SK-N-SH (cell line): ENCODE data around the gene TMEM134.

Experiments
- CTCF ChIP-seq: fragments of 200-600 bp; sonication (generic); IDR thresholded peaks from 2 replicates; pipeline ENCODE4 v1.6.1; 2017; ENCODE audit warnings: antibody characterized with exemption, mild to moderate bottlenecking, moderate library complexity
- ELF1 ChIP-seq: IDR thresholded peaks from 2 replicates; pipeline ENCODE4 v1.4.0; 2012
- EP300 ChIP-seq, 2 experiments: IDR thresholded peaks; 2 replicates each; pipeline versions ENCODE4 v1.4.0 to v1.6.1; 2012; ENCODE audit warnings: borderline replicate concordance in 1 of 2, low read depth in 1 of 2, low read length in 1 of 2
- EZH2phosphoT487 ChIP-seq: fragments of 200-600 bp; sonication (generic); IDR thresholded peaks from 2 replicates; pipeline ENCODE4 v1.6.1; 2017; ENCODE audit warnings: low read depth, mixed run types, mild to moderate bottlenecking, antibody characterized with exemption, moderate library complexity, borderline replicate concordance
- MAX ChIP-seq: IDR thresholded peaks from 2 replicates; pipeline ENCODE4 v1.4.0; 2012; ENCODE audit warnings: low read depth
- POLR2AphosphoS5 ChIP-seq: IDR thresholded peaks from 2 replicates; pipeline ENCODE4 v1.6.1; 2012; ENCODE audit warnings: low read depth, low read length
- RAD21 ChIP-seq: IDR thresholded peaks from 2 replicates; pipeline ENCODE4 v1.6.1; 2012; ENCODE audit warnings: mild to moderate bottlenecking, low read length
- YY1 ChIP-seq: IDR thresholded peaks from 2 replicates; pipeline ENCODE4 v1.4.0; 2012; ENCODE audit warnings: low read depth, mild to moderate bottlenecking

- TF ChIP-seq CTCF (no peak), EP300 (IDR thresholded peaks at IDR 0.05; ENCODE audit: borderline replicate concordance in 1 of 2, low read depth in 1 of 2, low read length in 1 of 2) (no peak; a peak in 1 of 4 replicates), RAD21 (no peak), YY1 (peak; percentile 97), MAX (no peak), EZH2phosphoT487 (no peak), ELF1 (peak; percentile 86), POLR2AphosphoS5 (peak; percentile 88)
These were observed 40.7 kb downstream of the TMEM134 start, which contains the start of gene RPS6KB2 for GRCh38 chr11:67428052-67429001.
